Measurements from ENCODE around the gene C2CD5. TPM values are rescaled to one million over a fixed set of nuclear protein-coding genes. Genes with fewer than 3 reads are reported as not detected.
A peak's percentile ranks its signal among the peaks of the same experiment; 100 is the strongest.

Gene C2CD5
- total and polyA plus RNA-seq, 2 donors (not counting 1 experiment from before 2014, with no cell fraction given) = 26.6 to 37.7 TPM

- Histone ChIP-seq H3K4me2 (ENCODE audit: extremely low read depth, insufficient read depth, low read length) (no peak overlapping the region), H3K4me3 (replicated peaks in 1 of 4; ENCODE audit: control extremely low read depth in 1 of 4, insufficient read depth in 1 of 4, low read depth in 3 of 4, low read length in 4 of 4) (no peak overlapping the region), H4K20me1 (ENCODE audit: control insufficient read depth, extremely low read depth, insufficient read depth, low read length) (no peaks in the 10 kb centered on the region)
Measured at GRCh38 chr12:22477894-22478287, 66.5 kb downstream of the C2CD5 start.

GRCh38 chr12:22477166-22477893, 67.0 kb downstream of the C2CD5 start:
- Histone ChIP-seq H3K9ac (ENCODE audit: insufficient read depth, low read length) (no peak overlapping the region), H3K27me3 (ENCODE audit: control insufficient read depth, insufficient read depth, low read length) (no peaks in the 10 kb centered on the region), H3K4me2 (ENCODE audit: extremely low read depth, insufficient read depth, low read length) (no peak overlapping the region), H3K36me3 (ENCODE audit: control insufficient read depth, insufficient read depth, low read length) (no peaks in the 10 kb centered on the region), H2AFZ (ENCODE audit: low read length) (no peak overlapping the region), H3K9me3 (ENCODE audit: control insufficient read depth, insufficient read depth, low read depth, low read length) (no peaks in the 10 kb centered on the region), H3K27ac (ENCODE audit: insufficient read depth, low read length) (peak overlapping the region; percentile 35), H3K4me3 (replicated peaks in 1 of 4; ENCODE audit: control extremely low read depth in 1 of 4, insufficient read depth in 1 of 4, low read depth in 3 of 4, low read length in 4 of 4) (no peak overlapping the region), H3K4me1 (ENCODE audit: control insufficient read depth, extremely low read depth, insufficient read depth, low read length) (peaks cover 8% of the 10 kb centered on the region), H3K79me2 (ENCODE audit: control insufficient read depth, insufficient read depth, low read length) (no peaks in the 10 kb centered on the region), H4K20me1 (ENCODE audit: control insufficient read depth, extremely low read depth, insufficient read depth, low read length) (no peaks in the 10 kb centered on the region)
- TF ChIP-seq CTCF (conservative IDR thresholded peaks at IDR 0.05 in 1 of 2, IDR thresholded peaks at IDR 0.05 in 1 of 2; ENCODE audit: low read depth in 1 of 2, low read length in 2 of 2) = no peak
- TF ChIP-seq EZH2 (IDR thresholded peaks at IDR 0.05; ENCODE audit: low read length, missing control alignments) = no peak
- DNase-seq (ENCODE audit: low read depth in 2 of 2) = peak; percentile 90 to 94

More at GRCh38 chr12:22477894-22478287, 66.5 kb downstream of the C2CD5 start:
- Histone ChIP-seq H3K27me3 (ENCODE audit: control insufficient read depth, insufficient read depth, low read length) (no peaks in the 10 kb centered on the region), H3K9me3 (ENCODE audit: control insufficient read depth, insufficient read depth, low read depth, low read length) (no peaks in the 10 kb centered on the region), H3K79me2 (ENCODE audit: control insufficient read depth, insufficient read depth, low read length) (no peaks in the 10 kb centered on the region), H3K27ac (ENCODE audit: insufficient read depth, low read length) (peak overlapping the region; percentile 35), H3K9ac (ENCODE audit: insufficient read depth, low read length) (no peak overlapping the region), H3K4me1 (ENCODE audit: control insufficient read depth, extremely low read depth, insufficient read depth, low read length) (peaks cover 8% of the 10 kb centered on the region), H2AFZ (ENCODE audit: low read length) (no peak overlapping the region), H3K36me3 (ENCODE audit: control insufficient read depth, insufficient read depth, low read length) (no peaks in the 10 kb centered on the region)
- TF ChIP-seq CTCF (conservative IDR thresholded peaks at IDR 0.05 in 1 of 2, IDR thresholded peaks at IDR 0.05 in 1 of 2; ENCODE audit: low read depth in 1 of 2, low read length in 2 of 2) = no peak
- peak; percentile 39 to 52 for DNase-seq (ENCODE audit: low read depth in 2 of 2)

- H3K27ac ChIP-seq (ENCODE audit: insufficient read depth, low read length) = no peak overlapping the region
- no peaks in the 10 kb centered on the region for H3K36me3 ChIP-seq (ENCODE audit: control insufficient read depth, insufficient read depth, low read length)
- H3K9ac ChIP-seq (ENCODE audit: insufficient read depth, low read length) = no peak overlapping the region
- TF ChIP-seq EZH2 (IDR thresholded peaks at IDR 0.05; ENCODE audit: low read length, missing control alignments) = no peak
- no peak for TF ChIP-seq CTCF (conservative IDR thresholded peaks at IDR 0.05 in 1 of 2, IDR thresholded peaks at IDR 0.05 in 1 of 2; ENCODE audit: low read depth in 1 of 2, low read length in 2 of 2)
- no peaks in the 10 kb centered on the region for H4K20me1 ChIP-seq (ENCODE audit: control insufficient read depth, extremely low read depth, insufficient read depth, low read length)
- no peak overlapping the region for H3K4me2 ChIP-seq (ENCODE audit: extremely low read depth, insufficient read depth, low read length)
- H3K4me3 ChIP-seq (replicated peaks in 1 of 4; ENCODE audit: control extremely low read depth in 1 of 4, insufficient read depth in 1 of 4, low read depth in 3 of 4, low read length in 4 of 4) = no peak overlapping the region
- H3K4me1 ChIP-seq (ENCODE audit: control insufficient read depth, extremely low read depth, insufficient read depth, low read length) = peaks cover 8% of the 10 kb centered on the region
- no peak overlapping the region for H2AFZ ChIP-seq (ENCODE audit: low read length)
- DNase-seq (ENCODE audit: low read depth in 2 of 2) = no peak
- H3K79me2 ChIP-seq (ENCODE audit: control insufficient read depth, insufficient read depth, low read length) = no peaks in the 10 kb centered on the region
- H3K27me3 ChIP-seq (ENCODE audit: control insufficient read depth, insufficient read depth, low read length) = no peaks in the 10 kb centered on the region
- H3K9me3 ChIP-seq (ENCODE audit: control insufficient read depth, insufficient read depth, low read depth, low read length) = no peaks in the 10 kb centered on the region
Measured at GRCh38 chr12:22476133-22476532, 68.2 kb downstream of the C2CD5 start.
